HUES6 (cell line): ENCODE results near the gene NOL9.

Experiments used
- H3K27ac ChIP-seq: 2 replicates; pipeline ENCODE4 v1.7.0; 2013; ENCODE audit warnings: low read depth, mild to moderate bottlenecking, low read length, inconsistent platforms
- H3K27me3 ChIP-seq: 2 replicates; pipeline ENCODE4 v1.6.1; 2013; ENCODE audit warnings: low read length; ENCODE audit not compliant: control insufficient read depth, insufficient read depth
- H3K36me3 ChIP-seq: 2 replicates; pipeline ENCODE4 v1.6.1; 2013; ENCODE audit warnings: low read length; ENCODE audit not compliant: control insufficient read depth, insufficient read depth
- H3K4me1 ChIP-seq: 2 replicates; pipeline ENCODE4 v1.6.1; 2013; ENCODE audit warnings: low read length; ENCODE audit not compliant: control insufficient read depth, insufficient read depth
- H3K4me3 ChIP-seq: 2 replicates; pipeline ENCODE4 v1.5.1; 2013; ENCODE audit warnings: low read depth, low read length
- H3K9ac ChIP-seq: one replicate; pipeline ENCODE4 v1.6.1; 2013; ENCODE audit warnings: mild to moderate bottlenecking, low read length
- H3K9me3 ChIP-seq: 2 replicates; pipeline ENCODE4 v1.6.1; 2013; ENCODE audit warnings: low read depth, low read length; ENCODE audit not compliant: control insufficient read depth, insufficient read depth

Gene NOL9

GRCh38 chr1:6596886-6597776 lies 42.8 kb upstream of the NOL9 start:
- H3K9me3 ChIP-seq = no peaks in the 10 kb centered on the region
- no peak overlapping the region for H3K9ac ChIP-seq
- no peaks in the 10 kb centered on the region for H3K27me3 ChIP-seq
- peaks cover 7% of the 10 kb centered on the region; the same call in 1 of the 2 replicates for H3K4me1 ChIP-seq
- peaks cover 70% of the 10 kb centered on the region for H3K36me3 ChIP-seq
- H3K27ac ChIP-seq = no peak overlapping the region
- no peak overlapping the region for H3K4me3 ChIP-seq

GRCh38 chr1:6596351-6596750 lies 42.0 kb upstream of the NOL9 start:
- H3K27me3 ChIP-seq = no peaks in the 10 kb centered on the region
- no peaks in the 10 kb centered on the region for H3K9me3 ChIP-seq
- peaks cover 7% of the 10 kb centered on the region; the same call in 1 of the 2 replicates for H3K4me1 ChIP-seq
- H3K36me3 ChIP-seq = peaks cover 78% of the 10 kb centered on the region
- no peak overlapping the region for H3K9ac ChIP-seq
- H3K4me3 ChIP-seq = no peak overlapping the region
- no peak overlapping the region for H3K27ac ChIP-seq

- no peaks in the 10 kb centered on the region for H3K9me3 ChIP-seq
- H3K27me3 ChIP-seq = no peaks in the 10 kb centered on the region
- H3K4me3 ChIP-seq = no peak overlapping the region
- H3K9ac ChIP-seq = no peak overlapping the region
- H3K36me3 ChIP-seq = peaks cover 90% of the 10 kb centered on the region
- H3K4me1 ChIP-seq = no peaks in the 10 kb centered on the region
- no peak overlapping the region for H3K27ac ChIP-seq
Measured at GRCh38 chr1:6594977-6595740, 40.8 kb upstream of the NOL9 start.

GRCh38 chr1:6593810-6594209 lies 39.5 kb upstream of the NOL9 start:
- no peaks in the 10 kb centered on the region for H3K9me3 ChIP-seq
- H3K4me3 ChIP-seq = no peak overlapping the region
- H3K4me1 ChIP-seq = no peaks in the 10 kb centered on the region
- H3K27ac ChIP-seq = no peak overlapping the region
- no peak overlapping the region for H3K9ac ChIP-seq
- H3K36me3 ChIP-seq = peaks cover 93% of the 10 kb centered on the region
- H3K27me3 ChIP-seq = no peaks in the 10 kb centered on the region

GRCh38 chr1:6592865-6593593 lies 38.7 kb upstream of the NOL9 start:
- Histone ChIP-seq H3K27me3 (no peaks in the 10 kb centered on the region), H3K36me3 (peaks cover 99% of the 10 kb centered on the region), H3K4me1 (no peaks in the 10 kb centered on the region), H3K27ac (no peak overlapping the region), H3K9ac (no peak overlapping the region), H3K4me3 (no peak overlapping the region), H3K9me3 (no peaks in the 10 kb centered on the region)

- Histone ChIP-seq H3K27me3 (no peaks in the 10 kb centered on the region), H3K4me1 (no peaks in the 10 kb centered on the region), H3K27ac (no peak overlapping the region), H3K9me3 (no peaks in the 10 kb centered on the region), H3K36me3 (peaks cover 99% of the 10 kb centered on the region), H3K9ac (no peak overlapping the region), H3K4me3 (no peak overlapping the region)
Measured at GRCh38 chr1:6592441-6592840, 38.1 kb upstream of the NOL9 start.

- Histone ChIP-seq H3K9me3 (no peaks in the 10 kb centered on the region), H3K36me3 (peaks cover 94% of the 10 kb centered on the region), H3K27ac (no peak overlapping the region), H3K4me1 (no peaks in the 10 kb centered on the region), H3K27me3 (no peaks in the 10 kb centered on the region), H3K9ac (no peak overlapping the region), H3K4me3 (no peak overlapping the region)
Measured at GRCh38 chr1:6591644-6592043, 37.3 kb upstream of the NOL9 start.

- Histone ChIP-seq H3K4me1 (no peaks in the 10 kb centered on the region), H3K27ac (no peak overlapping the region)
Measured at GRCh38 chr1:6591222-6591621, 36.9 kb upstream of the NOL9 start.

GRCh38 chr1:6590046-6590445 lies 35.7 kb upstream of the NOL9 start:
- peaks cover 78% of the 10 kb centered on the region for H3K36me3 ChIP-seq
- H3K9me3 ChIP-seq = no peaks in the 10 kb centered on the region
- no peak overlapping the region for H3K27ac ChIP-seq
- H3K27me3 ChIP-seq = no peaks in the 10 kb centered on the region
- H3K4me3 ChIP-seq = no peak overlapping the region
- H3K4me1 ChIP-seq = no peaks in the 10 kb centered on the region
- H3K9ac ChIP-seq = no peak overlapping the region

More at GRCh38 chr1:6591222-6591621, 36.9 kb upstream of the NOL9 start:
- Histone ChIP-seq H3K9me3 (no peaks in the 10 kb centered on the region), H3K9ac (no peak overlapping the region), H3K36me3 (peaks cover 90% of the 10 kb centered on the region), H3K27me3 (no peaks in the 10 kb centered on the region), H3K4me3 (no peak overlapping the region)

GRCh38 chr1:6588893-6589520 lies 34.7 kb upstream of the NOL9 start:
- Histone ChIP-seq H3K4me1 (no peaks in the 10 kb centered on the region), H3K27me3 (no peaks in the 10 kb centered on the region), H3K36me3 (peaks cover 69% of the 10 kb centered on the region), H3K9ac (no peak overlapping the region), H3K27ac (no peak overlapping the region), H3K9me3 (no peaks in the 10 kb centered on the region), H3K4me3 (no peak overlapping the region)
